ENCODE results near the gene DCLRE1C.
A peak's percentile ranks its signal among the peaks of the same experiment; 100 is the strongest.

Gene DCLRE1C

DNA sequence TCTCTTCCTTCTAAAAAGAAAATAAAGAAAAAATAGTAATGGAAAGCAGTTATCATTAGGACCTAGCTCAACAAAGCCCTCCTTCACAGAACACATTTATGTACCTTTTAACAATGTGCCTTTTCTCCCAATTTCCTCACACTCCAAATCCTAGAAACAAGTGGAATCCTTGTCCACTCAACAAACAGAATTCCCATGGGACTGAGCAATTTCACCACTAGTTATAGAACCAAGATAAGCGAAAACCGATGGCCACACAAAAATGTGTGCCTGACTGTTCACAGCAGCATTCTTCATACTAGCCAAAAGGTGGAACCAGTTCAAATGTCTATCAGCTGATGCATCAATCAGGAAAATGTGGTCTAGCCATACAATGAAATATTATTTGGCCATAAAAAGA is 17.3 kb downstream of the DCLRE1C start:
- peak; percentile 16 for DNase-seq (ENCODE audit: low read depth in 2 of 2)
- no peak overlapping the region for H3K4me3 ChIP-seq (replicated peaks in 1 of 2; ENCODE audit: low read depth in 2 of 2, low read length in 2 of 2)
- TF ChIP-seq, protein P1, sequence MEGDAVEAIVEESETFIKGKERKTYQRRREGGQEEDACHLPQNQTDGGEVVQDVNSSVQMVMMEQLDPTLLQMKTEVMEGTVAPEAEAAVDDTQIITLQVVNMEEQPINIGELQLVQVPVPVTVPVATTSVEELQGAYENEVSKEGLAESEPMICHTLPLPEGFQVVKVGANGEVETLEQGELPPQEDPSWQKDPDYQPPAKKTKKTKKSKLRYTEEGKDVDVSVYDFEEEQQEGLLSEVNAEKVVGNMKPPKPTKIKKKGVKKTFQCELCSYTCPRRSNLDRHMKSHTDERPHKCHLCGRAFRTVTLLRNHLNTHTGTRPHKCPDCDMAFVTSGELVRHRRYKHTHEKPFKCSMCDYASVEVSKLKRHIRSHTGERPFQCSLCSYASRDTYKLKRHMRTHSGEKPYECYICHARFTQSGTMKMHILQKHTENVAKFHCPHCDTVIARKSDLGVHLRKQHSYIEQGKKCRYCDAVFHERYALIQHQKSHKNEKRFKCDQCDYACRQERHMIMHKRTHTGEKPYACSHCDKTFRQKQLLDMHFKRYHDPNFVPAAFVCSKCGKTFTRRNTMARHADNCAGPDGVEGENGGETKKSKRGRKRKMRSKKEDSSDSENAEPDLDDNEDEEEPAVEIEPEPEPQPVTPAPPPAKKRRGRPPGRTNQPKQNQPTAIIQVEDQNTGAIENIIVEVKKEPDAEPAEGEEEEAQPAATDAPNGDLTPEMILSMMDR (IDR thresholded peaks at IDR 0.05; ENCODE audit: low read depth, low read length): no peak

DNA sequence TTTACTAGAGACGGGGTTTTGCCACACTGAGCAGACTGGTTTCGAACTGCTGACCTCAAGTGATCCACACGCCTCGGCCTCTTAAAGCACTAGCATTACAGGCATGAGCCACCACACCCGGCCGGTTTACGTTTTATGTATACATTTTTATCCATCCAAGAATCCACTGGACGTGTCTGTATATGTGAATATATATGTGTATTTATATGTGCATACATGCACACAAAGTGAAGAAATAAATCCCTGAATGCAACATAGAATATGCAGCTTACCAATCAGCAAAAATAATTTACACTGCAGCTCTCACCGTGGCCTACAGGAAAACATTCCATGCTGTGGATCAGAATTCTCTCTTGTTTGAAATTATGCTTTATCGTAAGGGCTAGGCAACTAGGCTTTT is 23.3 kb downstream of the DCLRE1C start:
- DNase-seq (ENCODE audit: low read depth in 2 of 2): no peak
- no peak overlapping the region for H3K4me3 ChIP-seq (replicated peaks in 1 of 2; ENCODE audit: low read depth in 2 of 2, low read length in 2 of 2)
- TF ChIP-seq, protein P1 (IDR thresholded peaks at IDR 0.05; ENCODE audit: low read depth, low read length): no peak

DNA sequence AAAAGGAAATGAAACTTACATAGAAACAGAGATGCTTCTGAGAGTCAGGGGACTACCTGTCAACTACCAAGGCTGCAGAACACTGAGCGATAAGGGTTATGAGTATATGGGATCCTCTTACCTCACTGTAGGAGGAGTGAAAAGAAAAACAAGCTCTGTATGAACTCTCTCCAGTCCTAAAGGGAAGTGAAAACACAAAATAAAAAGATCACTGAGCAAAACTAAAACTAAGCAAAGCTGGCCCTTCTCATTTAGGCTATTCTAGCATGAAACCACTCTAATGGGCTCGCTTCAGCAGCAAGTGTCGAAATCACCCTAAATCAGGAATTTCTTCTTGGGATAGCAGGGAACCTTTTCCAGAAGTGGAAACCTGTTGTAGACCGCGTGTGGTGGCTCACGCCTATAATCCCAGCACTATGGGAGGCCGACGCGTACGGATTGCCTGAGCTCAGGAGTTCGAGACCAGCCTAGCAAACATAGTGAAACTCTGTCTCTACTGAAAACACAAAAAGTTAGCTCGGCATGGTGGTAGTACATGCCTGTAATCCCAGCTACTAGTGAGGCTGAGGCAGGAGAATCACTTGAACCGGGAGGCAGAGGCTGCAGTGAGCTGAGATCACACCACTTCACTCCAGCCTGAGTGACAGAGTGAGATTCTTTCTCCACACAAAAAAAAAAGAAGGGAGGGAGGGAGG is 27.0 kb downstream of the DCLRE1C start:
- no peak for DNase-seq (ENCODE audit: low read depth in 2 of 2)
- no peak overlapping the region for H3K4me3 ChIP-seq (replicated peaks in 1 of 2; ENCODE audit: low read depth in 2 of 2, low read length in 2 of 2)
- TF ChIP-seq, protein P1 (IDR thresholded peaks at IDR 0.05; ENCODE audit: low read depth, low read length): no peak

DNA sequence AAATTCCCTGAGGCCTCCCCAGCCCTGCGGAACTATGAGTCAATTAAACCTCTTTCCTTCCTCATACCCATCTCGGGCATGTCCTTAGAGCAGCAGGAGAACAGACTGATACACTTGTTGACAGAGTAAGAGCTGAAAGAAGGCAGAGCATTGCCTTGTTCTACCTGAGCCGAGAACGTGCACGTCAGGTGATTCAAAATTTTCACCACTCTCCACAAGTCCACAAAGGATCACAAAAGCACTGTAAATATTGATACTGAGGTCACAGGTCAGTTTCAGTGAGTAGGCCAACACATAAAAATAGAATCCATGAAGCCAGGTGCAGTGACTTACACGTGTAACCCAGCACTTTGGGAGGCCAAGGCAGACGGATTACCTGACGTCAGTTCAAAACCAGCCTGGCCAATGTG is 27.8 kb downstream of the DCLRE1C start:
- no peak for DNase-seq (ENCODE audit: low read depth in 2 of 2)
- no peak overlapping the region for H3K4me3 ChIP-seq (replicated peaks in 1 of 2; ENCODE audit: low read depth in 2 of 2, low read length in 2 of 2)
- TF ChIP-seq, protein P1 (IDR thresholded peaks at IDR 0.05; ENCODE audit: low read depth, low read length): no peak

DNA sequence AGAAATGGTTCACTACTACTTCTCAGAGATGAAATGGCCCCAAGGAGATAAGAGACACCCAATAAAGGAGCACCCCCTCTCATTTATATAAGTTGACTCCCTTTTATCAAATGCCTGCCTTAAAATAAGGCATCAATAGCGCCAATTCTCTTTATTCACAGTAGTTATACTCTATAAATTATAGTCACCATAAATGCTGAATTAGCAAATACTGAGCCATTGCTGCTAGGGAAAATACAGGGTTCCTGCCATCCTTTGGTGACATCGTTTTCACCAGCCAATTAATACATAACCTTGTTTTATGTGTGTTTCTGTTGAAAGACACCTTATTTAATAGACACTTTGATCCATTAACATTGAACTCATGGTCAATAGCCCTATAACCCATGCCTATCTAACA is 28.6 kb downstream of the DCLRE1C start:
- TF ChIP-seq, protein P1 (IDR thresholded peaks at IDR 0.05; ENCODE audit: low read depth, low read length): no peak
- H3K4me3 ChIP-seq (replicated peaks in 1 of 2; ENCODE audit: low read depth in 2 of 2, low read length in 2 of 2): no peak overlapping the region
- DNase-seq (ENCODE audit: low read depth in 2 of 2): no peak

DNA sequence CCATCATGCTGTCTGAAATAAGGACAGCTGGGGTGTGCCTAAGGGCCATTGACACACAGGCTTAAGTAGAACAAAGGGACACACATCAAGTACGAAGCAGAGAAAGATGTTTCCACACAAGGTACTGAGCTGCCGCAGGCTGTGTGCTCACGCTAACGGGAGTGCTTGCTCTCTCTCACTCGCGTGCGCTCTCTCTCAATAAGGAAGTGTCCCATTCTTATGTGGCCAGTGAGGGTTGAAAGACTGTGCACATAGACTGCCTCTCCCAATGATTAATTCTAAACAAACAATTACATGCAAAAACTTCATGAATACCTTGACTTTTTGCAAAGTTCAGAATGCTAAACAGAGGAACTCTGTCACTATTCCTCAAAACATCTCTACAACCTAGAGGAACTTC is 29.9 kb downstream of the DCLRE1C start:
- H3K4me3 ChIP-seq (replicated peaks in 1 of 2; ENCODE audit: low read depth in 2 of 2, low read length in 2 of 2): no peak overlapping the region
- no peak for DNase-seq (ENCODE audit: low read depth in 2 of 2)
- TF ChIP-seq, protein P1 (IDR thresholded peaks at IDR 0.05; ENCODE audit: low read depth, low read length): no peak

DNA sequence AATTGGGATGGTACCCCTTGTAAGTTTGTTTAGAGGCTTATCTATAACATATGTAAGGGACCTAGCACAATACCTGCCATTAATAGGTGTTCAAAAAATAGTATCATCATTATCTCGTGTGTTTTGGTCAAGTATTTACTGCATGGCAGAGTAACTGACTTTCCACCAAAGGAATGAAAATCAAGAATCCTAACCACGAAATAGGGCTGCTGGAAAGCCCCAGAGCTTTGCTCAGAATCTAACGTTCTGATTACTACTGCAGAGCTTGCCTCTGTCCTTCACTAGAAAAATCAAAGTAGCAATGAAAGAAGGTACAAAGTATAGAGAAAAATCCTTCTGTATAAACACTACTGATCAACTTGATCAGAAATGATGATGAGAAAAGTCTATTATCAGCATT is 34.9 kb downstream of the DCLRE1C start:
- H3K4me3 ChIP-seq (replicated peaks in 1 of 2; ENCODE audit: low read depth in 2 of 2, low read length in 2 of 2): no peak overlapping the region
- DNase-seq (ENCODE audit: low read depth in 2 of 2): no peak
- TF ChIP-seq, protein P1 (IDR thresholded peaks at IDR 0.05; ENCODE audit: low read depth, low read length): no peak

Data from cardiac fibroblast (primary cell).